Left lung (tissue), 10 donors: ENCODE data around the gene MLPH. TPM values are rescaled to one million over a fixed set of nuclear protein-coding genes. Genes with fewer than 3 reads are reported as not detected.
A peak's percentile ranks its signal among the peaks of the same experiment; 100 is the strongest.

Experiments
- ATAC-seq: fragments of 200-7000 bp; cut with Tn5 transposase; one replicate; pipeline ENCODE4 v1.9.1; 2020; ENCODE audit warnings: moderate library complexity
- DNase-seq, 4 donors: peaks; one replicate each; pipeline ENCODE4 v3.0.0-alpha.2; 2013 to 2020
- H3K27ac ChIP-seq, 2 donors: fragments of 200-600 bp; sonication (generic) in 1 of 2; one replicate each; pipeline versions ENCODE4 v1.5.0 to v1.8.0; 2020 to 2021
- H3K27me3 ChIP-seq, 2 donors: fragments of 200-600 bp; sonication (generic) in 1 of 2; one replicate each; pipeline versions ENCODE4 v1.5.0 to v1.8.0; 2020 to 2021
- H3K36me3 ChIP-seq, 2 donors: fragments of 200-600 bp; sonication (generic) in 1 of 2; one replicate each; pipeline versions ENCODE4 v1.5.0 to v1.8.0; 2020 to 2021
- H3K4me1 ChIP-seq, 2 donors: fragments of 200-600 bp; one replicate each; pipeline ENCODE4 v1.8.0; 2021
- H3K4me3 ChIP-seq, 2 donors: fragments of 200-600 bp; sonication (generic) in 1 of 2; one replicate each; pipeline versions ENCODE4 v1.5.0 to v1.8.0; 2020 to 2021; ENCODE audit warnings: mild to moderate bottlenecking in 1 of 2
- H3K9me3 ChIP-seq, 2 donors: fragments of 200-600 bp; sonication (generic) in 1 of 2; one replicate each; pipeline versions ENCODE4 v1.5.0 to v1.8.0; 2020 to 2021
- intact Hi-C, 2 donors: fragments of 100-400 bp; cut with DNase I; formaldehyde crosslinking; loops; one replicate each; pipeline versions ENCODE4 v1.11.2 to v1.14.2; 2022
- polyA plus RNA-seq, 6 donors: library from polyadenylated mRNA; unstranded; fragments of 120-200 nt; gene quantifications; one replicate each; pipeline ENCODE4 v1.2.1, GENCODE V29; 2013; ENCODE audit not compliant: insufficient read length in 6 of 6
- total RNA-seq, 2 donors: library from RNA; stranded (reverse); fragmentation: NEBNext Ultra II Directional; extraction: Animal tissue kit (Norgen Biotek cat#: 25700); gene quantifications; one replicate each; pipeline ENCODE4 v1.2.1, GENCODE V29; 2021
- TF ChIP-seq, protein P1 (sequence below), 2 donors: fragments of 200-600 bp; sonication (generic) in 1 of 2; IDR thresholded peaks; one replicate each; pipeline versions ENCODE4 v1.5.0 to v1.8.0; 2021; ENCODE audit warnings: antibody characterized with exemption in 2 of 2
- donor health status: DM: no; HTN: yes; CAD: no.
- donor health status: DM: no; HTN: no; CAD: no.

MLPH gene
- total and polyA plus RNA-seq, 8 donors = 1.9 to 296 (median 3.2) TPM

DNA sequence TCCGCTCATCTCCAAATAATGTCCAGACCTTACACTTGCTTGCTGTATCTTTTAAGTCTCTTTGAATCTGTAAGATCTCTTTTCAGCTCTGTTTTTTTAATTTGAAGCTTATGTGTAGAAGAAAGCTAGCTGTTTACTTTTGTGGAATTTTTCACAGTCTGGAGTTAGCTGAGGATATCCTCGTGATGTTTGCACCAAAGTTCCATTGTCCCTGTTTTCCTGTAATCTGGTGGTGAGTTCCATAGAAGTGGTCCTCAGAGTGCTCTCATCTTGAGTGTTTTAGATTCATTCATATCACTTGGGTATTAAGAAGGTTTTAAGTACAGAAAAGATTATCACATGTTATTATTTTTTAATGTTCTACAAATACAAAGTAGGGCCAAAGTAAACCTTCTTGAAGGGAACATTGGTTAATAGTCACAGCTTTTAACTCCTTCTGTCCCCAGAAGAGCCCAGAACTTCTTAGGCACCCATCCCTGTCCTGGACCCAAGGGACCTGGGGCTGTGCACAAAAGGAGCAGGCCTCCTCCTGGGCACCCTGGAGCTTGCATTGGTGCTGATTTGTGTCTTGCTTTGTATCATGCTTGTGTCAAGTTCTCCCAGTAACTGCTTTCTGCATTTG lies 15.0 kb downstream of the MLPH start:
- H3K27me3 ChIP-seq = peaks cover 0 to 4% of the 10 kb centered on the region in 2 donors
- no peak for DNase-seq
- H3K9me3 ChIP-seq = no peaks in the 10 kb centered on the region
- peaks cover 0 to 9% of the 10 kb centered on the region in 2 donors for H3K36me3 ChIP-seq
- peak; percentile 77 for ATAC-seq
- TF ChIP-seq, protein P1, sequence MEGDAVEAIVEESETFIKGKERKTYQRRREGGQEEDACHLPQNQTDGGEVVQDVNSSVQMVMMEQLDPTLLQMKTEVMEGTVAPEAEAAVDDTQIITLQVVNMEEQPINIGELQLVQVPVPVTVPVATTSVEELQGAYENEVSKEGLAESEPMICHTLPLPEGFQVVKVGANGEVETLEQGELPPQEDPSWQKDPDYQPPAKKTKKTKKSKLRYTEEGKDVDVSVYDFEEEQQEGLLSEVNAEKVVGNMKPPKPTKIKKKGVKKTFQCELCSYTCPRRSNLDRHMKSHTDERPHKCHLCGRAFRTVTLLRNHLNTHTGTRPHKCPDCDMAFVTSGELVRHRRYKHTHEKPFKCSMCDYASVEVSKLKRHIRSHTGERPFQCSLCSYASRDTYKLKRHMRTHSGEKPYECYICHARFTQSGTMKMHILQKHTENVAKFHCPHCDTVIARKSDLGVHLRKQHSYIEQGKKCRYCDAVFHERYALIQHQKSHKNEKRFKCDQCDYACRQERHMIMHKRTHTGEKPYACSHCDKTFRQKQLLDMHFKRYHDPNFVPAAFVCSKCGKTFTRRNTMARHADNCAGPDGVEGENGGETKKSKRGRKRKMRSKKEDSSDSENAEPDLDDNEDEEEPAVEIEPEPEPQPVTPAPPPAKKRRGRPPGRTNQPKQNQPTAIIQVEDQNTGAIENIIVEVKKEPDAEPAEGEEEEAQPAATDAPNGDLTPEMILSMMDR (IDR thresholded peaks at IDR 0.05) = no peak
- H3K27ac ChIP-seq = peak overlapping the region; percentile 48 to 76
- no peak overlapping the region for H3K4me3 ChIP-seq
- intact Hi-C loops = no loop called here
- peaks cover 17 to 20% of the 10 kb centered on the region in 2 donors for H3K4me1 ChIP-seq

DNA sequence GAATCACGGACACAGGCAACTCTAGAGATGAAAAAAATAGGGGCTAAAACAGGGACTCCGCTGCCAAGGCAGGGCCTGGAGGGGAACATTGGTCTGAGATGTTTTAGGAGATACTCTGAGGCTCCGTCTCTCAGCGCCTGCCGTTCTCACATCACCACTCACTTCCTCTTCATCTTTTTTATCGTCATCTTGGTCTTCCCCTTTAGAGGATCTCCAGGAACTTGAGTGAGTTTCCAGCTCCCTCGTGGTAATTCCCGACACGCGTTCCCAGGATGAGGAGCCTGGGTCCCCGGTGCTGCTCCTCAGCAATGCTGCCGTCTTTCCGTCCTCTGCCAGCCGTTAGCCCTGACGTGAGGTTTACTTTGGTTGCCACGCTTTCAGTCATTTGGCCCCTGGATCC lies 16.1 kb downstream of the MLPH start:
- ATAC-seq (no peak), DNase-seq (no peak)
- peak overlapping the region; percentile 48 to 76 for H3K27ac ChIP-seq
- H3K4me1 ChIP-seq = peaks cover 12 to 15% of the 10 kb centered on the region in 2 donors
- intact Hi-C loops = no loop called here
- TF ChIP-seq, protein P1 (IDR thresholded peaks at IDR 0.05) = no peak
- H3K27me3 ChIP-seq = no peaks in the 10 kb centered on the region
- H3K9me3 ChIP-seq = no peaks in the 10 kb centered on the region
- peaks cover 0 to 9% of the 10 kb centered on the region in 2 donors for H3K36me3 ChIP-seq
- H3K4me3 ChIP-seq = no peak overlapping the region

DNA sequence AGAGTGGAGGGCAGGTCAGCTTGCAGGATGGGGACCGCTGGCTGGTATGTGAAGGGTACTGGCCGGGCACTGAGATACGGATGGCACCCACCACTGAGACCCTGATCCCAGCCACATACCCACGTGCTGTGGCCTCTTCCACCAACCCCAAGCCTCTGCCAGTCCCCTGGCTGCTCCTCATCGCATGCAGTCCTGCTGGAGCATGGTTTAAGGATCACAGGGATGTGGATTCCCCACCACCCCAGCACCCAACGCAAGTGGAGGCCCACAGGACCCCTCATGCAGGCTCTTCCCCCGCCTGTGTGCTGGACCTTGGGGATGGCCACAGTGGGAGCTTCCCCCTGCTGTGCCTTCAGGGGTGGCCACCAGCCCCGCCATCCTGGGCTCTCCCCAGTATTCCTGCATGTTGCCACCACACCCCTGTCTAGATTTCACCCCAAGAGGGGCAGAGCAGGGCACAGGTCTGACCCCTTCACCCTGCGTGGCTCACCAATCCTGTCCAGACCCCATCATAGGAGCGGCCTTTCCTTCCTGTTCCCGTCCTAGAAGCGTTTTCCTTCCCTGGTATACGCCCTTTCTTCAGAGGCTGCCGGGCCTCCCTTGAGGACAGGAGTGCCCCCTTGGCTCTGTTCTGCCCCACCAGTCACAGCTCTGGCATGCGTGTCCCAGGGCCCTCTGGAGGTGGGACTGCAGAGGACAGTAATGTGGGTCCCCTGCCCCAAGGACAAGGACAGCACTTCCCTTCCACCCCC lies 18.3 kb downstream of the MLPH start:
- intact Hi-C loops = no loop called here
- H3K27ac ChIP-seq = peak overlapping the region in 1 of 2 donors; percentile 48
- no peak overlapping the region for H3K4me3 ChIP-seq
- TF ChIP-seq, protein P1 (IDR thresholded peaks at IDR 0.05) = no peak
- no peaks in the 10 kb centered on the region for H3K27me3 ChIP-seq
- H3K4me1 ChIP-seq = peaks cover 20 to 31% of the 10 kb centered on the region in 2 donors
- H3K9me3 ChIP-seq = no peaks in the 10 kb centered on the region
- no peak for ATAC-seq
- no peak for DNase-seq
- H3K36me3 ChIP-seq = peaks cover 0 to 6% of the 10 kb centered on the region in 2 donors

DNA sequence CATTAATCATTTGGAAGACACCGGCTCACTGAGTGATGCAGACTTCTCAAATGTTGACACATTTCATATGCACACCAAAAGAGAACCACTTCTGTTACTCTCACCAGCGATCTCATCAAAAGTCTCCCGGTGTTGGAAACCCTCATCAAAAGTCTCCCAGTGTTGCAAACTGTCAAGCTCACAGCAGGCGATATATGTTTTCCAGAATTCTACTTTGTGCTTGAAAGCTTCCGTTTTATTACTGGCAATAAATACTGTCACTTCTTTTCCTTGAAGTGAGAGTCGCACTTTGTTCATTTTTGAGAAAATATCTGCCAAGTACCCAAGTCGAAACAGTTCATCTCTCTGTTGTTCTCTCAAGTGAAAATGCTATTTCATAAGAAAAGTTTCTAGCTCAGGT lies 20.5 kb downstream of the MLPH start:
- Histone ChIP-seq H3K27ac (peak overlapping the region in 1 of 2 donors; percentile 7), H3K36me3 (peaks cover 0 to 10% of the 10 kb centered on the region in 2 donors), H3K27me3 (no peaks in the 10 kb centered on the region), H3K4me3 (no peak overlapping the region), H3K4me1 (peaks cover 12 to 30% of the 10 kb centered on the region in 2 donors), H3K9me3 (no peaks in the 10 kb centered on the region)
- DNase-seq (no peak), ATAC-seq (no peak)
- intact Hi-C loops = no loop called here
- TF ChIP-seq, protein P1 (IDR thresholded peaks at IDR 0.05) = no peak

DNA sequence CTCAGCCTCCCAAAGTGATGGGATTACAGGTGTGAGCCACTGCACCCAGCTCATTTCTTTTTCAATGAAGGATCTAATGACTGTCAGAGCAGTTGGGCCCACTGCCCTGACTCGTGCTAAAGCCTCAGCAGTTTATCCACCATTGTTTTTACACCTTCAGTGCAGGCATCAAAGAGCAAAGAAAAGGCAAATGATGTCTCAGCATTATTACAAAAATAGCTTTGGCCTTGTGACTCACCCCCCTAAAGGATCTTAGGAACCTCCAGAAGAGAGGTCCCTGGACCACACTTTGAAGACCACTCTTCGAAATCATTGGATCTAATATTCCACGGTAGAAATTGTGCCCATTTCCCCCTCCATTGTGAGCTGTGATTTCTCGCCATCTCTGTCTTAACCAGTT lies 21.3 kb downstream of the MLPH start:
- peaks cover 9 to 39% of the 10 kb centered on the region in 2 donors for H3K4me1 ChIP-seq

More for the DNA sequence above, 21.3 kb downstream of the MLPH start:
- Histone ChIP-seq H3K27ac (peak overlapping the region in 1 of 2 donors; percentile 63), H3K36me3 (peaks cover 0 to 10% of the 10 kb centered on the region in 2 donors), H3K27me3 (no peaks in the 10 kb centered on the region), H3K4me3 (no peak overlapping the region), H3K9me3 (no peaks in the 10 kb centered on the region)
- TF ChIP-seq, protein P1 (IDR thresholded peaks at IDR 0.05) = no peak
- ATAC-seq = no peak
- intact Hi-C loops = no loop called here
- no peak for DNase-seq
